Panc1 (cell line): Measurements from ENCODE around the gene HBS1L. TPM values are rescaled to one million over a fixed set of nuclear protein-coding genes. Genes with fewer than 3 reads are reported as not detected.

Experiments used
- ATAC-seq: fragments of 200-7000 bp; cut with Tn5 transposase; 2 replicates; pipeline ENCODE4 v1.9.1; 2020; ENCODE audit warnings: mild to moderate bottlenecking, moderate library complexity
- BruUV-seq: library from RNA; stranded (reverse); fragments of 400-500 nt; replicated peaks from 2 replicates; lab custom pipeline; 2021; lab: Mats Ljungman, UMichigan
- CTCF ChIA-PET: fragments of 300-600 bp; sonication (Branson Sonifier 250); formaldehyde crosslinking; loops from one replicate; lab custom pipeline; 2022; ENCODE audit warnings: antibody characterized with exemption; lab: Charles Lee
- POLR2A ChIA-PET: fragments of 300-600 bp; sonication (Branson Sonifier 250); formaldehyde crosslinking; loops from one replicate; lab custom pipeline; 2022; ENCODE audit warnings: antibody characterized with exemption; lab: Charles Lee
- DNase-seq: peaks from one replicate; pipeline ENCODE4 v3.0.0-alpha.2; 2010; ENCODE audit warnings: low read depth, low spot score
- H3K27ac ChIP-seq: 2 replicates; pipeline ENCODE4 v1.5.1; 2011; ENCODE audit warnings: mild to moderate bottlenecking, low read length, inconsistent platforms
- H3K27me3 ChIP-seq: fragments of 200-500 bp; sonication (Bioruptor generic); 2 replicates; pipeline ENCODE4 v1.6.0; 2014; ENCODE audit warnings: low read length, inconsistent platforms; ENCODE audit not compliant: control insufficient read depth, insufficient read depth
- H3K36me3 ChIP-seq: fragments of 200-500 bp; sonication (Bioruptor generic); 2 replicates; pipeline ENCODE4 v1.5.1; 2014; ENCODE audit warnings: inconsistent platforms, mild to moderate bottlenecking, low read length, moderate library complexity; ENCODE audit not compliant: control insufficient read depth, insufficient read depth
- H3K4me1 ChIP-seq: 2 replicates; pipeline ENCODE4 v1.5.1; 2011; ENCODE audit warnings: inconsistent platforms, mild to moderate bottlenecking, low read length, moderate library complexity; ENCODE audit not compliant: control insufficient read depth, insufficient read depth
- H3K4me3 ChIP-seq, 2 experiments: 2 replicates each; pipeline ENCODE4 v1.5.1; 2011 to 2012; ENCODE audit warnings: low read depth in 2 of 2, low read length in 2 of 2, mild to moderate bottlenecking in 2 of 2, inconsistent platforms in 1 of 2, moderate library complexity in 1 of 2
- H3K9me3 ChIP-seq: fragments of 200-500 bp; sonication (Bioruptor generic); 2 replicates; pipeline ENCODE4 v1.5.1; 2014; ENCODE audit warnings: low read depth, mild to moderate bottlenecking, inconsistent platforms, low read length, moderate library complexity; ENCODE audit not compliant: control insufficient read depth, insufficient read depth
- POLR2AphosphoS5 ChIP-seq: IDR thresholded peaks from 2 replicates; pipeline ENCODE4 v1.6.1; 2012; ENCODE audit warnings: mild to moderate bottlenecking, low read depth, low read length, moderate library complexity
- SIN3A ChIP-seq: IDR thresholded peaks from 2 replicates; pipeline ENCODE4 v1.6.1; 2012; ENCODE audit warnings: low read depth, mild to moderate bottlenecking, low read length, moderate library complexity, borderline replicate concordance; ENCODE audit not compliant: insufficient read depth
- TCF7L2 ChIP-seq: IDR thresholded peaks from 2 replicates; pipeline ENCODE4 v1.6.1; 2011; ENCODE audit warnings: mild to moderate bottlenecking, low read depth, low read length, inconsistent platforms
- in situ Hi-C: cut with HindIII; loops from 2 replicates; pipeline ENCODE4 v1.10.0; 2016; ENCODE audit warnings: low sequenced_read_pairs, low pct_unique_long_range_greater_than_20kb
- intact Hi-C: fragments of 100-400 bp; cut with micrococcal nuclease; formaldehyde crosslinking; loops from one replicate; pipeline ENCODE4 v1.10.0; 2022; ENCODE audit not compliant: unreplicated experiment
- total RNA-seq: library from RNA; stranded (reverse); gene quantifications from one replicate; pipeline ENCODE4 v1.2.1, GENCODE V29; 2021; ENCODE audit not compliant: unreplicated experiment
- TF ChIP-seq, protein P1 (sequence below): fragments of 450-650 bp; IDR thresholded peaks from 2 replicates; pipeline ENCODE4 v1.5.1; 2017; ENCODE audit warnings: mild to moderate bottlenecking
- TF ChIP-seq, protein P2 (sequence below), 2 experiments: IDR thresholded peaks; 2 replicates each; pipeline ENCODE4 v1.6.1; 2011 to 2012; ENCODE audit warnings: low read depth in 2 of 2, control low read depth in 1 of 2, low read length in 1 of 2, mild to moderate bottlenecking in 1 of 2, moderate library complexity in 1 of 2; ENCODE audit not compliant: insufficient read depth in 1 of 2

The HBS1L gene
- total RNA-seq, 1 experiment from 2014 or later: 79.2 TPM

DNA sequence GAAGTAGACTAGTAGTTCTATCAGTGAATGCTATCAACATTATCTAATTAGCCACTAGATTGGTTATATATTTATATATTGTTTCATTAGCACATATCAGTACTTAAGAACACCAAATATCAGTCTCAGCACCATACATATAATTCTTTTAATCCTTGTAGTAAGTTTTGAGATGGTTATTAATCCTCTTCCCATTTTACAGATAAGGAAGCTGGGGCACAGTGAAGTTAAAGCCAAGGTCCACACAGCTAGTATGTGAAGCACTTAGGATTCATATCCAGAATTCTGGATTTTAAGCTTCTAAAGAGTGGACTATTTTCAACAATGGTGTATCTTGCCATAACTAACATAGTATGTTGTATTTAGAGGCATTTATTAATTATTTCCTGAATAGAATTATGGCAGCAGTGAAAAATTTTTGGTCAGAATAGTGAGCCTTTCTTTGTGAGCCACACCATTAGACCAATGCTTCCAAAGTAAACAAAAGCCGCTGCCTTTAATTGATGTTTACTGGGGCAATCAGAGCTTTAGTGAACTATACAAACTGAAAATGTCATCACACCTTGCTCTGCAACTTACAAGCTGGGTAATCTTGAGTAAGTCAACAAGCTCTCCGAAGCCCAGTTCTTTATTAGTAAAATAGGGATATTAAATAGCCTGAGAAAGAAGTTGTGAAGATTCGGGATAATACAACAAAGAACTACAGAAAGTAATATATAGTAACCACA, 41.9 kb upstream of the HBS1L start:
- TF ChIP-seq TCF7L2 (no peak), SIN3A (no peak), POLR2AphosphoS5 (no peak)
- TF ChIP-seq, protein P1, sequence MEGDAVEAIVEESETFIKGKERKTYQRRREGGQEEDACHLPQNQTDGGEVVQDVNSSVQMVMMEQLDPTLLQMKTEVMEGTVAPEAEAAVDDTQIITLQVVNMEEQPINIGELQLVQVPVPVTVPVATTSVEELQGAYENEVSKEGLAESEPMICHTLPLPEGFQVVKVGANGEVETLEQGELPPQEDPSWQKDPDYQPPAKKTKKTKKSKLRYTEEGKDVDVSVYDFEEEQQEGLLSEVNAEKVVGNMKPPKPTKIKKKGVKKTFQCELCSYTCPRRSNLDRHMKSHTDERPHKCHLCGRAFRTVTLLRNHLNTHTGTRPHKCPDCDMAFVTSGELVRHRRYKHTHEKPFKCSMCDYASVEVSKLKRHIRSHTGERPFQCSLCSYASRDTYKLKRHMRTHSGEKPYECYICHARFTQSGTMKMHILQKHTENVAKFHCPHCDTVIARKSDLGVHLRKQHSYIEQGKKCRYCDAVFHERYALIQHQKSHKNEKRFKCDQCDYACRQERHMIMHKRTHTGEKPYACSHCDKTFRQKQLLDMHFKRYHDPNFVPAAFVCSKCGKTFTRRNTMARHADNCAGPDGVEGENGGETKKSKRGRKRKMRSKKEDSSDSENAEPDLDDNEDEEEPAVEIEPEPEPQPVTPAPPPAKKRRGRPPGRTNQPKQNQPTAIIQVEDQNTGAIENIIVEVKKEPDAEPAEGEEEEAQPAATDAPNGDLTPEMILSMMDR: no peak
- TF ChIP-seq, protein P2, sequence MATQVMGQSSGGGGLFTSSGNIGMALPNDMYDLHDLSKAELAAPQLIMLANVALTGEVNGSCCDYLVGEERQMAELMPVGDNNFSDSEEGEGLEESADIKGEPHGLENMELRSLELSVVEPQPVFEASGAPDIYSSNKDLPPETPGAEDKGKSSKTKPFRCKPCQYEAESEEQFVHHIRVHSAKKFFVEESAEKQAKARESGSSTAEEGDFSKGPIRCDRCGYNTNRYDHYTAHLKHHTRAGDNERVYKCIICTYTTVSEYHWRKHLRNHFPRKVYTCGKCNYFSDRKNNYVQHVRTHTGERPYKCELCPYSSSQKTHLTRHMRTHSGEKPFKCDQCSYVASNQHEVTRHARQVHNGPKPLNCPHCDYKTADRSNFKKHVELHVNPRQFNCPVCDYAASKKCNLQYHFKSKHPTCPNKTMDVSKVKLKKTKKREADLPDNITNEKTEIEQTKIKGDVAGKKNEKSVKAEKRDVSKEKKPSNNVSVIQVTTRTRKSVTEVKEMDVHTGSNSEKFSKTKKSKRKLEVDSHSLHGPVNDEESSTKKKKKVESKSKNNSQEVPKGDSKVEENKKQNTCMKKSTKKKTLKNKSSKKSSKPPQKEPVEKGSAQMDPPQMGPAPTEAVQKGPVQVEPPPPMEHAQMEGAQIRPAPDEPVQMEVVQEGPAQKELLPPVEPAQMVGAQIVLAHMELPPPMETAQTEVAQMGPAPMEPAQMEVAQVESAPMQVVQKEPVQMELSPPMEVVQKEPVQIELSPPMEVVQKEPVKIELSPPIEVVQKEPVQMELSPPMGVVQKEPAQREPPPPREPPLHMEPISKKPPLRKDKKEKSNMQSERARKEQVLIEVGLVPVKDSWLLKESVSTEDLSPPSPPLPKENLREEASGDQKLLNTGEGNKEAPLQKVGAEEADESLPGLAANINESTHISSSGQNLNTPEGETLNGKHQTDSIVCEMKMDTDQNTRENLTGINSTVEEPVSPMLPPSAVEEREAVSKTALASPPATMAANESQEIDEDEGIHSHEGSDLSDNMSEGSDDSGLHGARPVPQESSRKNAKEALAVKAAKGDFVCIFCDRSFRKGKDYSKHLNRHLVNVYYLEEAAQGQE (IDR thresholded peaks at IDR 0.05; ENCODE audit: insufficient read depth in 1 of 2, low read depth in 2 of 2, low read length in 1 of 2): no peak
- ChIA-PET POLR2A (no interaction called here), CTCF (no interaction called here)
- no peak overlapping the region for H3K27ac ChIP-seq
- no peaks in the 10 kb centered on the region for H3K4me1 ChIP-seq
- peaks cover 25% of the 10 kb centered on the region for H3K27me3 ChIP-seq
- no peak for DNase-seq
- no peak for ATAC-seq
- in situ Hi-C loops: no loop called here
- H3K9me3 ChIP-seq: no peaks in the 10 kb centered on the region
- intact Hi-C loops: no loop called here
- no peak overlapping the region for H3K4me3 ChIP-seq
- no peaks in the 10 kb centered on the region for H3K36me3 ChIP-seq
- no TSS peak for BruUV-seq

DNA sequence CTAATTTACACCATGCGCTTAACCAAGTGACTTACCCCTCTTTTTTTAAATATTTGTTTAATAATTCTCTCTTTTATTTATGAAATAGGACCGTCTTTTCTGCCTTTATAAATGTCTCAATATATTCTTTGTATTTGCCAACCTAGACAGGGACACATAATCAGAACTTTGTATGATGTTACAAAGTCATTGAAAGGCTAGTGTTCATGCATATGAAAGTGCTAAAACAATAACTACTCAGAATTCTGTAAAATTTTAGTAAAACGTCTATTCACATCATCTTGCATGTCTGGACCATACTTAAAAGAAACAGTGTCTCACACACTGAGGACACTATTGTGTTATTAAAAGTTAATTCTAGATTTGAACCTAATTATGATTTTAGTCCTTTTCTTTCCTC, 41.1 kb upstream of the HBS1L start:
- in situ Hi-C loops: no loop called here
- Histone ChIP-seq H3K27ac (no peak overlapping the region), H3K4me1 (no peaks in the 10 kb centered on the region), H3K4me3 (no peak overlapping the region), H3K36me3 (no peaks in the 10 kb centered on the region), H3K27me3 (peaks cover 25% of the 10 kb centered on the region), H3K9me3 (no peaks in the 10 kb centered on the region)
- ChIA-PET POLR2A (no interaction called here), CTCF (no interaction called here)
- BruUV-seq: no TSS peak
- no peak for DNase-seq
- intact Hi-C loops: no loop called here
- no peak for ATAC-seq
- TF ChIP-seq, protein P2 (IDR thresholded peaks at IDR 0.05; ENCODE audit: insufficient read depth in 1 of 2, low read depth in 2 of 2, low read length in 1 of 2): no peak
- no peak for TF ChIP-seq POLR2AphosphoS5
- TF ChIP-seq, protein P1: no peak
